Left ventricle myocardium inferior (tissue), 1 donor: ENCODE data around the gene KIF21B. TPM values are rescaled to one million over a fixed set of nuclear protein-coding genes. Genes with fewer than 3 reads are reported as not detected.

Experiments
- DNase-seq: peaks from one replicate; pipeline ENCODE4 v3.0.0-alpha.2; 2020
- H3K27ac ChIP-seq: fragments of 200-600 bp; replicated peaks from 2 replicates; pipeline ENCODE4 v1.8.0; 2021
- H3K27me3 ChIP-seq: fragments of 200-600 bp; 2 replicates; pipeline ENCODE4 v1.8.0; 2021; ENCODE audit warnings: low read depth
- H3K36me3 ChIP-seq: fragments of 200-600 bp; 2 replicates; pipeline ENCODE4 v1.8.0; 2021
- H3K4me1 ChIP-seq: fragments of 200-600 bp; 2 replicates; pipeline ENCODE4 v1.8.0; 2021
- H3K4me3 ChIP-seq: fragments of 200-600 bp; 2 replicates; pipeline ENCODE4 v1.8.0; 2021; ENCODE audit warnings: mild to moderate bottlenecking, moderate library complexity
- H3K9me3 ChIP-seq: fragments of 200-600 bp; replicated peaks from 2 replicates; pipeline ENCODE4 v1.8.0; 2021
- CTCF ChIP-seq: fragments of 200-600 bp; IDR thresholded peaks from 2 replicates; pipeline ENCODE4 v1.8.0; 2021; ENCODE audit warnings: antibody characterized with exemption, mild to moderate bottlenecking, borderline replicate concordance
- intact Hi-C: fragments of 100-400 bp; cut with micrococcal nuclease; formaldehyde crosslinking; loops from one replicate; pipeline ENCODE4 v1.11.0; 2022
- total RNA-seq: library from RNA; stranded (reverse); fragmentation: NEBNext Ultra II Directional; extraction: Animal tissue kit (Norgen Biotek cat#: 25700); gene quantifications from one replicate; pipeline ENCODE4 v1.2.1, GENCODE V29; 2021
- donor health status: DM: no; HTN: yes; CAD: no; lungs with severe emphysema.

The KIF21B gene
- total RNA-seq, 1 donor from 2014 or later, result 0.47 TPM

DNA sequence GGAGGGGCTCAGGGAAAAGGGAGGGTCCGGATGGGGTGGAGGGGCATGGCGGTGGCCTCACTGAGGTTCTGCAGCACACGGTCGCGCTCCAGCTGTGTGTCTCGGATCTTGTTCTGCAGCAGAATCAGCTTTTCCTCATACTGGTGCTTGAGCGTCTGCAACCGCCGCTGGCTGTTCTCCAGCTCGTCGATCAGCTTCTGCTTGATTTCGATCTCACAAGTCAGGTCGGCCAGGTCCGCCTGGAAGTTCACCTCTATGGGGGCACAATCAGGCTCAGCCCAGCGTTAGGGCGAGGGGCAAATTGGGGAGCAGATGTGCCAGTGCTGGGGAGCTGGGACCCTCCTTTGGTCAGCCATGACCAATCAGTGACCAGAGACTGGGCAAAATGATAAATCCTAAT lies 25.2 kb downstream of the KIF21B start:
- Histone ChIP-seq H3K36me3 (no peaks in the 10 kb centered on the region), H3K27me3 (no peaks in the 10 kb centered on the region), H3K9me3 (no peaks in the 10 kb centered on the region), H3K4me1 (no peaks in the 10 kb centered on the region), H3K4me3 (no peak overlapping the region), H3K27ac (no peak overlapping the region)
- TF ChIP-seq CTCF, result no peak
- intact Hi-C loops, result no loop called here
- no peak for DNase-seq

GRCh38 chr1:200992382-200993048 lies 31.0 kb downstream of the KIF21B start:
- no peaks in the 10 kb centered on the region for H3K9me3 ChIP-seq
- TF ChIP-seq CTCF, result no peak
- H3K4me1 ChIP-seq, result no peaks in the 10 kb centered on the region
- H3K4me3 ChIP-seq, result no peak overlapping the region
- H3K36me3 ChIP-seq, result no peaks in the 10 kb centered on the region
- intact Hi-C loops, result no loop called here
- H3K27ac ChIP-seq, result no peak overlapping the region
- DNase-seq, result no peak
- H3K27me3 ChIP-seq, result no peaks in the 10 kb centered on the region

- Histone ChIP-seq H3K4me1 (no peaks in the 10 kb centered on the region), H3K4me3 (no peak overlapping the region), H3K27me3 (no peaks in the 10 kb centered on the region), H3K36me3 (no peaks in the 10 kb centered on the region), H3K9me3 (no peaks in the 10 kb centered on the region), H3K27ac (no peak overlapping the region)
- intact Hi-C loops, result no loop called here
- no peak for TF ChIP-seq CTCF
- DNase-seq, result no peak
Observed at GRCh38 chr1:200991097-200991614, 32.4 kb downstream of the KIF21B start.

DNA sequence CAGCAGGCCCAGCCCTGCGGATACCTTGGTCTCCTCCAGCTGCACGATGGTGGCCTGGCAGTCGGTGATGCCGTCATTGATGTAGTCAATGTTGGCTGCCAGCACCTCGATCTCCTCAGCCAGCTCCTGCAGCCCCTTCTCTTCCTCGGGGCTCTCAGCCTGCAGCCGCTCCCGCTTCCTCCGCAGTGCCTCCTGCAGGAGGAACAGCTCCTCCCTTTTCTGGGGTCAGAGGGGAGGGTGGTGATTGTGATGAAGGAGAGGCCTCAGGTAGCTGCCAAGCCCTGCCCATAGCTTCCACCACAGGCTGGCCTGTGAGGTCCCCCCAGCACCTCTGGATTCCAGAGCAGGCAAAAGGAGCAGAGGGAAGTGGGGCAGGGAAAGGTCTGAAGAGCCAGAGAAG lies 33.4 kb downstream of the KIF21B start:
- Histone ChIP-seq H3K4me3 (no peak overlapping the region), H3K36me3 (no peaks in the 10 kb centered on the region), H3K9me3 (no peaks in the 10 kb centered on the region), H3K27me3 (no peaks in the 10 kb centered on the region), H3K4me1 (no peaks in the 10 kb centered on the region), H3K27ac (no peak overlapping the region)
- TF ChIP-seq CTCF, result no peak
- intact Hi-C loops, result no loop called here
- no peak for DNase-seq

- no peak overlapping the region for H3K4me3 ChIP-seq
- no peak overlapping the region for H3K27ac ChIP-seq
- no peak for DNase-seq
- no peaks in the 10 kb centered on the region for H3K4me1 ChIP-seq
- H3K9me3 ChIP-seq, result no peaks in the 10 kb centered on the region
- no peaks in the 10 kb centered on the region for H3K27me3 ChIP-seq
- TF ChIP-seq CTCF, result no peak
- intact Hi-C loops, result no loop called here
- H3K36me3 ChIP-seq, result no peaks in the 10 kb centered on the region
Observed at GRCh38 chr1:200989337-200989736, 34.2 kb downstream of the KIF21B start.
